Prostate gland (tissue), 2 donors: ENCODE results near the gene RAB37. TPM values are rescaled to one million over a fixed set of nuclear protein-coding genes. Genes with fewer than 3 reads are reported as not detected.

Source experiments
- DNase-seq: peaks from one replicate; pipeline ENCODE4 v3.0.0-alpha.2; 2019; ENCODE audit warnings: low spot score
- H3K27ac ChIP-seq, 2 donors: fragments of 200-600 bp; sonication (generic); 2 replicates each; pipeline ENCODE4 v1.5.1; 2017 to 2019
- H3K27me3 ChIP-seq: fragments of 200-600 bp; sonication (generic); replicated peaks from 2 replicates; pipeline ENCODE4 v1.5.1; 2019; ENCODE audit not compliant: insufficient read depth
- H3K36me3 ChIP-seq, 2 donors: fragments of 200-600 bp; sonication (generic); 1 replicate in 1 of 2; 2 replicates in 1 of 2; pipeline versions ENCODE4 v1.5.1 to v1.8.1; 2017 to 2019
- H3K4me1 ChIP-seq: fragments of 200-600 bp; sonication (generic); replicated peaks from 2 replicates; pipeline ENCODE4 v1.5.1; 2019
- H3K4me3 ChIP-seq, 2 donors: fragments of 200-600 bp; sonication (generic); 2 replicates each; pipeline ENCODE4 v1.5.1; 2017 to 2019
- H3K9me3 ChIP-seq: fragments of 200-600 bp; sonication (generic); 2 replicates; pipeline ENCODE4 v1.5.1; 2017
- POLR2A ChIP-seq: fragments of 450-650 bp; IDR thresholded peaks from one replicate; pipeline ENCODE4 v1.6.1; 2016; ENCODE audit warnings: antibody characterized with exemption, mild to moderate bottlenecking
- POLR2AphosphoS5 ChIP-seq: sonication (generic); formaldehyde crosslinking; IDR thresholded peaks from one replicate; pipeline ENCODE4 v1.6.1; 2017; ENCODE audit warnings: antibody characterized with exemption
- WGBS: methylation state at CpG from one replicate; pipeline ENCODE4 v1.1.5; 2018; 5-methylcytosine and 5-hydroxymethylcytosine counted together
- intact Hi-C: fragments of 100-400 bp; cut with DNase I; formaldehyde crosslinking; loops from one replicate; pipeline ENCODE4 v1.14.2; 2022
- total RNA-seq, 2 donors: library from RNA; depleted of rRNA; stranded (reverse); fragments of >200 nt; gene quantifications; one replicate each; pipeline ENCODE4 v1.1.0, GENCODE V29; 2016
- TF ChIP-seq, protein P1 (sequence below), 4 experiments: fragments of 200-600 bp in 2 of 4; fragments of 450-650 bp in 2 of 4; sonication (generic) in 2 of 4; IDR thresholded peaks; 1 replicate in 3 of 4; 2 replicates in 1 of 4; pipeline ENCODE4 v1.5.1; 2016 to 2019; ENCODE audit warnings: antibody characterized with exemption in 4 of 4, mild to moderate bottlenecking in 2 of 4, moderate library complexity in 2 of 4

RAB37 gene
- total RNA-seq, 2 donors from 2014 or later = 1.6 to 2.2 TPM

DNA sequence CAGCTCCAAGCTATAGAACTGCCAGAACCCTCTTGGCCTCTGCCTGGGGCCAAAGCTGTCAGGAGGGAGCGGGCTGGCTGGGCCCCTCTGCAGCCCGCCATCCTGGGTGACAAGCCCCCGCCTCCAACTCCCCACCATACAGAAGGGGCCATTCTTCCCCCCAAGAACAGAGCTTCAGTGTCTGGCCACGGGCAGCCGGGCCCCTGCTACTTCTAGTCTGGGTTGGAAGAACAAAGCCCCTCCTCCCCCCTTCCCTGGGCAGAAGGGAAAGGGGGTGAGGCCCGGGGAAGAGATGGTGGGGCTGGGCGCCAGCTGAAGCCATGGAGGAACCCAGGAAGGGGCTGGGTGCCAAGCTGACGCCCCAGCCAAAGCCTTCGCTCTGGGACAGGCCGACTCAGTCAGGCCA lies 30.1 kb downstream of the RAB37 start:
- Histone ChIP-seq H3K4me1 (peaks cover 13% of the 10 kb centered on the region), H3K9me3 (no peaks in the 10 kb centered on the region), H3K27ac (peak overlapping the region; percentile 26 to 53), H3K4me3 (no peak overlapping the region), H3K27me3 (no peaks in the 10 kb centered on the region), H3K36me3 (peaks cover 0 to 11% of the 10 kb centered on the region in 2 donors)
- intact Hi-C loops = no loop called here
- TF ChIP-seq POLR2A (no peak), POLR2AphosphoS5 (no peak)
- TF ChIP-seq, protein P1, sequence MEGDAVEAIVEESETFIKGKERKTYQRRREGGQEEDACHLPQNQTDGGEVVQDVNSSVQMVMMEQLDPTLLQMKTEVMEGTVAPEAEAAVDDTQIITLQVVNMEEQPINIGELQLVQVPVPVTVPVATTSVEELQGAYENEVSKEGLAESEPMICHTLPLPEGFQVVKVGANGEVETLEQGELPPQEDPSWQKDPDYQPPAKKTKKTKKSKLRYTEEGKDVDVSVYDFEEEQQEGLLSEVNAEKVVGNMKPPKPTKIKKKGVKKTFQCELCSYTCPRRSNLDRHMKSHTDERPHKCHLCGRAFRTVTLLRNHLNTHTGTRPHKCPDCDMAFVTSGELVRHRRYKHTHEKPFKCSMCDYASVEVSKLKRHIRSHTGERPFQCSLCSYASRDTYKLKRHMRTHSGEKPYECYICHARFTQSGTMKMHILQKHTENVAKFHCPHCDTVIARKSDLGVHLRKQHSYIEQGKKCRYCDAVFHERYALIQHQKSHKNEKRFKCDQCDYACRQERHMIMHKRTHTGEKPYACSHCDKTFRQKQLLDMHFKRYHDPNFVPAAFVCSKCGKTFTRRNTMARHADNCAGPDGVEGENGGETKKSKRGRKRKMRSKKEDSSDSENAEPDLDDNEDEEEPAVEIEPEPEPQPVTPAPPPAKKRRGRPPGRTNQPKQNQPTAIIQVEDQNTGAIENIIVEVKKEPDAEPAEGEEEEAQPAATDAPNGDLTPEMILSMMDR (IDR thresholded peaks at IDR 0.05) = no peak
- 41% methylated on average over 10 of the region's 10 CpGs for WGBS
- DNase-seq = no peak

DNA sequence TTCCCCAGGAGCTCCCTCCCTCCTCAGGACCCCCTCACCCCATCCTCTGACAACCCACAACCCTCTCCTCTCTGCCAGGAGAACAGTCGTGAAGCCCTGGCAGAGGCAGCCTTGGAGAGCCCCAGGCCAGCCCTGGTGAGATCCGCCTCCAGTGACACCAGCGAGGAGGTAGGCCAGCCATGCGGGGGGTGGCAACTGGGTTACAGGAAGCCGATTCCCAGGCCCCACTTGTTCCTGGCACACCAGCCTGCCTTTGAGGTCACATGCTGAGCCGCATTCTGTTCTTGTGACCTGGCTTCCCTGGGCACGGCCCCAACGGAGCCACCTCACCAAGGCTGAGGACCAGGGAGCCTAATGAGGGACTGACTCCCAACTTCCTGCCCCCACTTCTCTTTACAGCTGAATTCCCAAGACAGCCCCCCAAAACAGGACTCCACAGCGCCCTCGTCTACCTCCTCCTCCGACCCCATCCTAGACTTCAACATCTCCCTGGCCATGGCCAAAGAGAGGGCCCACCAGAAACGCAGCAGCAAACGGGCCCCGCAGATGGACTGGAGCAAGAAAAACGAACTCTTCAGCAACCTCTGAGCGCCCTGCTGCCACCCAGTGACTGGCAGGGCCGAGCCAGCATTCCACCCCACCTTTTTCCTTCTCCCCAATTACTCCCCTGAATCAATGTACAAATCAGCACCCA lies 31.2 kb downstream of the RAB37 start:
- H3K4me1 ChIP-seq = peaks cover 6% of the 10 kb centered on the region
- no peak overlapping the region for H3K4me3 ChIP-seq
- 63% methylated on average over 17 of the region's 17 CpGs for WGBS
- no peaks in the 10 kb centered on the region for H3K27me3 ChIP-seq
- H3K27ac ChIP-seq = peak overlapping the region; percentile 26 to 53
- intact Hi-C loops = no loop called here
- TF ChIP-seq POLR2AphosphoS5 (no peak), POLR2A (no peak)
- TF ChIP-seq, protein P1 (IDR thresholded peaks at IDR 0.05) = no peak
- H3K36me3 ChIP-seq = peaks cover 0 to 19% of the 10 kb centered on the region in 2 donors
- no peaks in the 10 kb centered on the region for H3K9me3 ChIP-seq
- no peak for DNase-seq

DNA sequence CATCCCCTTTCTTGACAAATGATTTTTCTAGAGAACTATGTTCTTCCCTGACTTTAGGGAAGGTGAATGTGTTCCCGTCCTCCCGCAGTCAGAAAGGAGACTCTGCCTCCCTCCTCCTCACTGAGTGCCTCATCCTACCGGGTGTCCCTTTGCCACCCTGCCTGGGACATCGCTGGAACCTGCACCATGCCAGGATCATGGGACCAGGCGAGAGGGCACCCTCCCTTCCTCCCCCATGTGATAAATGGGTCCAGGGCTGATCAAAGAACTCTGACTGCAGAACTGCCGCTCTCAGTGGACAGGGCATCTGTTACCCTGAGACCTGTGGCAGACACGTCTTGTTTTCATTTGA lies 31.7 kb downstream of the RAB37 start:
- WGBS = 78% methylated on average over 7 of the region's 7 CpGs
- no peak for DNase-seq
- Histone ChIP-seq H3K36me3 (peaks cover 0 to 19% of the 10 kb centered on the region in 2 donors), H3K4me3 (no peak overlapping the region), H3K27ac (peak overlapping the region in 1 of 2 donors; percentile 26), H3K4me1 (peaks cover 5% of the 10 kb centered on the region), H3K27me3 (no peaks in the 10 kb centered on the region), H3K9me3 (no peaks in the 10 kb centered on the region)
- TF ChIP-seq POLR2AphosphoS5 = no peak
- no peak for TF ChIP-seq POLR2A
- TF ChIP-seq, protein P1 (IDR thresholded peaks at IDR 0.05) = no peak
- intact Hi-C loops = no loop called here

DNA sequence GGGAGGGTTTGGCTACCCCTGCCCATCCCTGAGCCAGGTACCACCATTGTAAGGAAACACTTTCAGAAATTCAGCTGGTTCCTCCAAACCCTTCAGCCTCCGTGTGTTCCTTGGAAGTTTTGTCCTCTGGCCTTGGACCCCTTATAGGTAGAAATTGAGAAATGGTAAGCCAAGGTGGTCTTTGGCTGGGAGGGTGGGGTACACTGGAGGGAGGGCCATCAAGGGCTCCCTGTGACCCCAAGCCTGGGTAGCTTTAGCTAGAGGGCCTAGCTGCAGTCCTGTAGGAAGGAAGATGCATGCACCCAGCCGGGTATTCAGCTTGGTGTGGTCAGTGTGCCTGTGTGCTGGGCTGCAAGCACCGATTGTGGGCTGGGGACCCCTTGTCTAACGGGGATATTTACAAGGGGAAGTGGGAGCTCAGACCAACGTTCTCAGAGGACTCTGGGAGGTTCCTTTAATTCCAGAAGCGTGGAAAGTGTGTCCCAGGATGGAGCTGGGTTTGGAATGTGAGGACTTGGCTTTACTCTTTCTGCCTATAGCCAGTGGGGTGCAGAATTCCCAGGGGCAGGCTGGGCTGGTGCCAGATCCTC lies 32.3 kb downstream of the RAB37 start:
- Histone ChIP-seq H3K9me3 (no peaks in the 10 kb centered on the region), H3K27ac (peak overlapping the region in 1 of 2 donors; percentile 55), H3K36me3 (peaks cover 0 to 19% of the 10 kb centered on the region in 2 donors), H3K4me1 (peaks cover 5% of the 10 kb centered on the region), H3K27me3 (no peaks in the 10 kb centered on the region), H3K4me3 (no peak overlapping the region)
- no peak for DNase-seq
- 63% methylated on average over 6 of the region's 6 CpGs for WGBS
- TF ChIP-seq, protein P1 (IDR thresholded peaks at IDR 0.05) = no peak
- no peak for TF ChIP-seq POLR2A
- no peak for TF ChIP-seq POLR2AphosphoS5
- intact Hi-C loops = no loop called here
